ENCODE data around the gene PITX1. TPM values are rescaled to one million over a fixed set of nuclear protein-coding genes. Genes with fewer than 3 reads are reported as not detected.

PITX1 gene
- total RNA-seq, 1 experiment from 2014 or later, result 31.0 TPM

GRCh38 chr5:135029477-135030122, 4.4 kb downstream of the PITX1 start:
- ChIA-PET CTCF (no interaction called here), RAD21 (ENCODE audit: low non-redundant PET in 1 of 2, low total read pairs in 2 of 2, uncharacterized antibody in 2 of 2, unreplicated experiment in 2 of 2) (no interaction called here), POLR2A (no interaction called here)
- Histone ChIP-seq H3K9me3 (ENCODE audit: control insufficient read depth in 1 of 2, insufficient read depth in 1 of 2, low read depth in 1 of 2, low read length in 2 of 2) (no peaks in the 10 kb centered on the region), H4K20me1 (ENCODE audit: insufficient read depth) (no peaks in the 10 kb centered on the region), H3K4me2 (ENCODE audit: low read length) (no peak overlapping the region), H3K4me1 (ENCODE audit: control insufficient read depth in 1 of 2, insufficient read depth in 2 of 2, low read length in 2 of 2) (peaks cover 15 to 29% of the 10 kb centered on the region in 2 experiments), H3K9ac (ENCODE audit: low read length) (no peak overlapping the region), H3K79me2 (ENCODE audit: insufficient read depth, low read length) (peaks cover 58% of the 10 kb centered on the region), H3K36me3 (ENCODE audit: control insufficient read depth in 1 of 2, insufficient read depth in 2 of 2, low read length in 2 of 2) (peaks cover 0 to 3% of the 10 kb centered on the region in 2 experiments; a peak in 1 of 4 replicates), H3K27me3 (ENCODE audit: insufficient read depth, low read length) (no peaks in the 10 kb centered on the region), H3K4me3 (replicated peaks in 1 of 2; ENCODE audit: low read depth in 1 of 2, low read length in 2 of 2) (no peak overlapping the region), H2AFZ (ENCODE audit: low read depth, low read length, poor library complexity, severe bottlenecking) (no peak overlapping the region), H3K27ac (ENCODE audit: low read depth, low read length) (no peak overlapping the region), H3K9me2 (ENCODE audit: insufficient read depth) (no peaks in the 10 kb centered on the region)
- TF ChIP-seq REST (IDR thresholded peaks at IDR 0.05; ENCODE audit: low read depth) (no peak), ATF3 (IDR thresholded peaks at IDR 0.05) (no peak), EZH2phosphoT487 (IDR thresholded peaks at IDR 0.05; ENCODE audit: borderline replicate concordance) (no peak), ELF1 (IDR thresholded peaks at IDR 0.05; ENCODE audit: borderline replicate concordance, low read depth) (no peak), CTCF (IDR thresholded peaks at IDR 0.05 in 2 of 3, conservative IDR thresholded peaks at IDR 0.05 in 1 of 3; ENCODE audit: borderline replicate concordance in 1 of 3, insufficient read depth in 1 of 3, low read depth in 2 of 3, low read length in 2 of 3) (no peak), ZBTB33 (IDR thresholded peaks at IDR 0.05; ENCODE audit: extremely low read depth, insufficient replicate concordance, low read length) (no peak), TCF7L2 (IDR thresholded peaks at IDR 0.05; ENCODE audit: borderline replicate concordance, extremely low read depth, insufficient read depth, insufficient read length) (no peak), MAX (IDR thresholded peaks at IDR 0.05) (no peak), POLR2A (IDR thresholded peaks at IDR 0.05; ENCODE audit: borderline replicate concordance, extremely low read depth, insufficient read depth, insufficient read length) (no peak), EZH2 (IDR thresholded peaks at IDR 0.05) (no peak), SP1 (IDR thresholded peaks at IDR 0.05; ENCODE audit: low read depth) (no peak), SRF (IDR thresholded peaks at IDR 0.05; ENCODE audit: low read depth) (no peak), RAD21 (IDR thresholded peaks at IDR 0.05; ENCODE audit: low read depth) (no peak), CEBPB (IDR thresholded peaks at IDR 0.05; ENCODE audit: low read depth) (no peak), EGR1 (IDR thresholded peaks at IDR 0.05; ENCODE audit: low read depth) (no peak), JUND (IDR thresholded peaks at IDR 0.05) (no peak), ZFX (IDR thresholded peaks at IDR 0.05) (no peak), SIN3A (IDR thresholded peaks at IDR 0.05; ENCODE audit: low read depth) (no peak), ZNF274 (IDR thresholded peaks at IDR 0.05; ENCODE audit: low read depth, low read length) (no peak), CBX3 (IDR thresholded peaks at IDR 0.05; ENCODE audit: low read depth) (no peak)
- no TSS peak for BruUV-seq (replicated peaks)
- intact Hi-C loops (cut with micrococcal nuclease), result loop anchor here (5.0 kb wide), 1 partner anchor 158 kb away; no protein-coding TSS in a partner anchor
- ATAC-seq (no peak), DNase-seq (ENCODE audit: low read depth, low spot score) (no peak)
